GM12801 (cell line): ENCODE results near the gene CHCHD3.

ENCODE experiments used
- CTCF ChIP-seq: IDR thresholded peaks from one replicate; pipeline ENCODE4 v1.5.1; 2011; ENCODE audit warnings: control low read depth; ENCODE audit not compliant: insufficient read length; ENCODE audit errors: extremely low read depth

The CHCHD3 gene

DNA sequence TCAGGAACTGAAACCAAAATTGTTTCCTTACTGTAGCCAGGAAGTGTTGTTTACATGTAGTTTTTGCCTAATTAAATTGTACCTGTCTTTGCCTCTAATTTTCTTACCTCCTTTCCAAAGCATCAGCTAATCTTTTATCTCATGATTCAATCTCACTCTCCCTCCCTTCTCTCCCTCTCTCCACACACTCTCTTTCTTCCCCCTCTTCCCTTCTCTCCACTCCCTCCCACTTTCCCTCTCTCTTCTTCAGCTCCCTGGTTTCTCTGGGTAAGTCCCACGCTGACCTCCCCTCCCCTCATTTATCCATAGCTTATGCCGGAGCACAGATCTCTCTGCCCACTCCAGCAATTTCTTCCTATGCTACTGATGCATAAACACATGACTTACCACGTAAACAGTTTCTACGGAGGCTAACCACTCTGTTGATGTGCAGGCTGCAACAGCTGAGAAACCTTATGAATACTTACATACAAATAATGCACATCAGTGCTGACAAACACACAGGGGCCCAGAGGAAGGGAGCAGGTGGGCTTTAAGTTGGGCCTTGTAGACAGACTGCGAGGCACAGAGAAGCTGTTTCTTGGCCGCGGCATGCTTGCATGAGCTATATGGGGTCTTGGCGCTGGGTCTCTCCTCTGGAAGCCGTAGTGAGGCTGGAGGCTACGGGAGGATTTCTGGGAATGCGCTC lies 331.2 kb downstream of the CHCHD3 start:
- TF ChIP-seq CTCF: no peak

- no peak for TF ChIP-seq CTCF
Measured at GRCh38 chr7:132750096-132750495, 331.8 kb downstream of the CHCHD3 start.

DNA sequence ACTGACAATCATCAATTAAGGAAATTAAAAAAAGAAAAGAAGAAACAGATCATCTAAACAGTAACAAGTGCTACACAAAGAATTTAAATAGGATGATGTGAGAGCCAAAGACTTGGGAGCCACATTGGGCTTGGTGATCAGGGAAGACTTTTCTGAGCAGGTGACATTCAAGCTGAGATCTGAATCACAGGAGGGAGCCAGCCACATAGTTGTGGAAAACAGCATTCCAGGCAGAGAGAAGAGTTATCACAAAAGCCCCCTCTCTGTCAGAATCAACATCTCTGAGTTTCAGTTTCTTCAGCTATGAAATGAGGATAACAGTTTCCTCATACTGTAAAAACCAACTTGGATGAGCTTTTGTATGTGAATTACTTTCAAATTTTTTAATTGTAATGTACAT lies 336.4 kb downstream of the CHCHD3 start:
- TF ChIP-seq CTCF: no peak

GRCh38 chr7:132743974-132744373 lies 337.9 kb downstream of the CHCHD3 start:
- TF ChIP-seq CTCF: no peak

GRCh38 chr7:132742189-132742612 lies 339.7 kb downstream of the CHCHD3 start:
- no peak for TF ChIP-seq CTCF

- TF ChIP-seq CTCF: no peak
Measured at GRCh38 chr7:132740176-132740575, 341.7 kb downstream of the CHCHD3 start.

- TF ChIP-seq CTCF: no peak
Measured at GRCh38 chr7:132739271-132739955, 342.5 kb downstream of the CHCHD3 start.
